Liver (tissue), 9 donors: Measurements from ENCODE around the gene MKRN3. TPM values are rescaled to one million over a fixed set of nuclear protein-coding genes. Genes with fewer than 3 reads are reported as not detected.

Source experiments
- DNase-seq: peaks from one replicate; pipeline ENCODE4 v3.0.0-alpha.2; 2017; ENCODE audit warnings: low spot score
- H3K27ac ChIP-seq, 2 donors: one replicate each; pipeline ENCODE4 v1.7.0; 2013; ENCODE audit warnings: inconsistent platforms in 2 of 2, low read length in 2 of 2, control low read depth in 1 of 2, low read depth in 1 of 2, mild to moderate bottlenecking in 1 of 2
- H3K27me3 ChIP-seq, 4 donors: one replicate each; pipeline versions ENCODE4 v1.6.1 to v1.7.0; 2013; ENCODE audit warnings: low read length in 3 of 4, inconsistent platforms in 1 of 4, mild to moderate bottlenecking in 1 of 4, moderate library complexity in 1 of 4; ENCODE audit not compliant: control insufficient read depth in 4 of 4, insufficient read depth in 4 of 4
- H3K36me3 ChIP-seq, 4 donors: one replicate each; pipeline versions ENCODE4 v1.6.1 to v1.7.0; 2013; ENCODE audit warnings: low read length in 3 of 4, mild to moderate bottlenecking in 3 of 4, low read depth in 1 of 4, moderate library complexity in 1 of 4; ENCODE audit not compliant: control insufficient read depth in 4 of 4, insufficient read depth in 3 of 4
- H3K4me1 ChIP-seq, 4 donors: one replicate each; pipeline versions ENCODE4 v1.6.1 to v1.7.0; 2013; ENCODE audit warnings: low read length in 3 of 4, mild to moderate bottlenecking in 3 of 4, moderate library complexity in 1 of 4; ENCODE audit not compliant: control insufficient read depth in 4 of 4, insufficient read depth in 4 of 4
- H3K4me3 ChIP-seq, 3 donors: one replicate each; pipeline versions ENCODE4 v1.6.1 to v1.7.0; 2013; ENCODE audit warnings: low read length in 3 of 3, control low read depth in 1 of 3, low read depth in 1 of 3, mild to moderate bottlenecking in 1 of 3
- H3K9ac ChIP-seq, 2 donors: one replicate each; pipeline ENCODE4 v1.7.0; 2013; ENCODE audit warnings: low read length in 2 of 2, mild to moderate bottlenecking in 2 of 2, moderate library complexity in 2 of 2, control low read depth in 1 of 2, low read depth in 1 of 2
- H3K9me3 ChIP-seq, 4 donors: one replicate each; pipeline versions ENCODE4 v1.6.1 to v1.7.0; 2013; ENCODE audit warnings: low read length in 3 of 4; ENCODE audit not compliant: control insufficient read depth in 4 of 4
- EGR1 ChIP-seq, 2 donors: IDR thresholded peaks; 2 replicates each; pipeline ENCODE4 v1.6.1; 2016 to 2018; ENCODE audit warnings: antibody characterized with exemption in 2 of 2, low read depth in 2 of 2
- FOXA1 ChIP-seq: IDR thresholded peaks from 2 replicates; pipeline ENCODE4 v1.6.1; 2016; ENCODE audit warnings: antibody characterized with exemption
- FOXA2 ChIP-seq: IDR thresholded peaks from 2 replicates; pipeline ENCODE4 v1.6.1; 2016; ENCODE audit warnings: antibody characterized with exemption
- GABPA ChIP-seq, 2 donors: IDR thresholded peaks in 1 of 2; conservative IDR thresholded peaks in 1 of 2; 2 replicates each; pipeline ENCODE4 v1.6.1; 2016; ENCODE audit warnings: antibody characterized with exemption in 2 of 2, mild to moderate bottlenecking in 1 of 2, moderate library complexity in 1 of 2
- HNF4G ChIP-seq: IDR thresholded peaks from 2 replicates; pipeline ENCODE4 v1.6.1; 2016; ENCODE audit warnings: antibody characterized with exemption
- JUND ChIP-seq, 2 donors: IDR thresholded peaks; 2 replicates each; pipeline ENCODE4 v1.6.1; 2016; ENCODE audit warnings: antibody characterized with exemption in 2 of 2
- NR2F2 ChIP-seq: IDR thresholded peaks from 2 replicates; pipeline ENCODE4 v1.6.1; 2016; ENCODE audit warnings: antibody characterized with exemption
- RAD21 ChIP-seq, 2 donors: IDR thresholded peaks; 2 replicates each; pipeline ENCODE4 v1.6.1; 2016; ENCODE audit warnings: antibody characterized with exemption in 2 of 2, mild to moderate bottlenecking in 2 of 2
- RXRA ChIP-seq, 2 donors: IDR thresholded peaks; 2 replicates each; pipeline ENCODE4 v1.6.1; 2017 to 2018; ENCODE audit warnings: antibody characterized with exemption in 2 of 2, mild to moderate bottlenecking in 1 of 2
- SP1 ChIP-seq: IDR thresholded peaks from 2 replicates; pipeline ENCODE4 v1.6.1; 2018; ENCODE audit warnings: antibody characterized with exemption, mild to moderate bottlenecking
- TAF1 ChIP-seq: conservative IDR thresholded peaks from 2 replicates; pipeline ENCODE4 v1.6.1; 2016; ENCODE audit warnings: antibody characterized with exemption, mild to moderate bottlenecking
- YY1 ChIP-seq: IDR thresholded peaks from 2 replicates; pipeline ENCODE4 v1.6.1; 2016; ENCODE audit warnings: antibody characterized with exemption, mild to moderate bottlenecking
- WGBS: extraction: QIAGEN DNeasy Blood & Tissue Kit; methylation state at CpG from one replicate; pipeline ENCODE4 v1.1.7; 2013; 5-methylcytosine and 5-hydroxymethylcytosine counted together
- polyA plus RNA-seq, 2 donors: library from polyadenylated mRNA; stranded (reverse) in 1 of 2; unstranded in 1 of 2; fragments of 200-250 nt in 1 of 2; fragments of >200 nt in 1 of 2; fragmentation: Nextera tagmentation in 1 of 2; extraction: Ambion mirVana in 1 of 2; gene quantifications; one replicate each; pipeline versions ENCODE4 v1.2.1 to v1.2.3, GENCODE V29; 2013 to 2015
- total RNA-seq, 2 donors: library from RNA; depleted of rRNA; stranded (reverse); fragments of >200 nt; gene quantifications; one replicate each; pipeline ENCODE4 v1.2.3, GENCODE V29; 2014
- TF ChIP-seq, protein P1 (sequence below): IDR thresholded peaks from 2 replicates; pipeline ENCODE4 v1.6.1; 2016; ENCODE audit warnings: antibody characterized with exemption
- TF ChIP-seq, protein P2 (sequence below): IDR thresholded peaks from 2 replicates; pipeline ENCODE4 v1.6.1; 2016; ENCODE audit warnings: antibody characterized with exemption, mild to moderate bottlenecking
- TF ChIP-seq, protein P3 (sequence below): IDR thresholded peaks from 2 replicates; pipeline ENCODE4 v1.6.1; 2016; ENCODE audit warnings: antibody characterized with exemption
- TF ChIP-seq, protein P4 (sequence below): fragments of 150-350 bp; IDR thresholded peaks from 2 replicates; pipeline ENCODE4 v1.5.1; 2017; ENCODE audit warnings: improper control_type of control experiment, low read depth, low read length; ENCODE audit not compliant: missing input control
- TF ChIP-seq, protein P5 (sequence below): IDR thresholded peaks from 2 replicates; pipeline ENCODE4 v1.6.1; 2016; ENCODE audit warnings: antibody characterized with exemption
- donor health status: healthy.
- donor health status: healthy.
- donor health status: healthy.
- donor health status: healthy.
- donor health status: healthy.

MKRN3 gene
- total and polyA plus RNA-seq, 4 donors = 0.59 TPM; not detected in 3

DNA sequence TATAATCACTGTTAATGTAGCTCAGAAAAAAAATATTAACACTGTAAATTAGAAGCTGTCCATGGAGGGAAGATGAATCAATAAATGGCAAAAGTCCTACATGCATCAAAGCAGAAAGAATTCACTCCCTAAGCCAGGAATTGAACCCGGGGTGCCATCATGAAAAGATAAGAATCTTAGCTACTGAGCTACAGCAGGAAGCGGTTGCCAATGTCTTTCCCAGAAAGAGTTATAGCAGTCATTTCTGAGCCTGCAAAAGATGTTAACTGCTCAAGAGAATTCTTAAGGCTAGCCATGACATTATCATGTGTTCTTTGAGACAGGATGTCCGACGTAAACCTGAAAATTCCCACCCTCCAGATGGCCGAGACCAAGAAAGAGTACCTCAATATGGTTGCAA is 47.4 kb upstream of the MKRN3 start:
- no peak overlapping the region for H3K27ac ChIP-seq
- H3K9ac ChIP-seq = no peak overlapping the region
- no peak for DNase-seq
- WGBS = 79% methylated on average over 5 of the region's 5 CpGs
- no peak for TF ChIP-seq HNF4G
- TF ChIP-seq RAD21 (IDR thresholded peaks at IDR 0.05) = no peak
- TF ChIP-seq, protein P1, sequence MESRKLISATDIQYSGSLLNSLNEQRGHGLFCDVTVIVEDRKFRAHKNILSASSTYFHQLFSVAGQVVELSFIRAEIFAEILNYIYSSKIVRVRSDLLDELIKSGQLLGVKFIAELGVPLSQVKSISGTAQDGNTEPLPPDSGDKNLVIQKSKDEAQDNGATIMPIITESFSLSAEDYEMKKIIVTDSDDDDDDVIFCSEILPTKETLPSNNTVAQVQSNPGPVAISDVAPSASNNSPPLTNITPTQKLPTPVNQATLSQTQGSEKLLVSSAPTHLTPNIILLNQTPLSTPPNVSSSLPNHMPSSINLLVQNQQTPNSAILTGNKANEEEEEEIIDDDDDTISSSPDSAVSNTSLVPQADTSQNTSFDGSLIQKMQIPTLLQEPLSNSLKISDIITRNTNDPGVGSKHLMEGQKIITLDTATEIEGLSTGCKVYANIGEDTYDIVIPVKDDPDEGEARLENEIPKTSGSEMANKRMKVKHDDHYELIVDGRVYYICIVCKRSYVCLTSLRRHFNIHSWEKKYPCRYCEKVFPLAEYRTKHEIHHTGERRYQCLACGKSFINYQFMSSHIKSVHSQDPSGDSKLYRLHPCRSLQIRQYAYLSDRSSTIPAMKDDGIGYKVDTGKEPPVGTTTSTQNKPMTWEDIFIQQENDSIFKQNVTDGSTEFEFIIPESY = no peak
- no peak for TF ChIP-seq NR2F2
- TF ChIP-seq, protein P2, sequence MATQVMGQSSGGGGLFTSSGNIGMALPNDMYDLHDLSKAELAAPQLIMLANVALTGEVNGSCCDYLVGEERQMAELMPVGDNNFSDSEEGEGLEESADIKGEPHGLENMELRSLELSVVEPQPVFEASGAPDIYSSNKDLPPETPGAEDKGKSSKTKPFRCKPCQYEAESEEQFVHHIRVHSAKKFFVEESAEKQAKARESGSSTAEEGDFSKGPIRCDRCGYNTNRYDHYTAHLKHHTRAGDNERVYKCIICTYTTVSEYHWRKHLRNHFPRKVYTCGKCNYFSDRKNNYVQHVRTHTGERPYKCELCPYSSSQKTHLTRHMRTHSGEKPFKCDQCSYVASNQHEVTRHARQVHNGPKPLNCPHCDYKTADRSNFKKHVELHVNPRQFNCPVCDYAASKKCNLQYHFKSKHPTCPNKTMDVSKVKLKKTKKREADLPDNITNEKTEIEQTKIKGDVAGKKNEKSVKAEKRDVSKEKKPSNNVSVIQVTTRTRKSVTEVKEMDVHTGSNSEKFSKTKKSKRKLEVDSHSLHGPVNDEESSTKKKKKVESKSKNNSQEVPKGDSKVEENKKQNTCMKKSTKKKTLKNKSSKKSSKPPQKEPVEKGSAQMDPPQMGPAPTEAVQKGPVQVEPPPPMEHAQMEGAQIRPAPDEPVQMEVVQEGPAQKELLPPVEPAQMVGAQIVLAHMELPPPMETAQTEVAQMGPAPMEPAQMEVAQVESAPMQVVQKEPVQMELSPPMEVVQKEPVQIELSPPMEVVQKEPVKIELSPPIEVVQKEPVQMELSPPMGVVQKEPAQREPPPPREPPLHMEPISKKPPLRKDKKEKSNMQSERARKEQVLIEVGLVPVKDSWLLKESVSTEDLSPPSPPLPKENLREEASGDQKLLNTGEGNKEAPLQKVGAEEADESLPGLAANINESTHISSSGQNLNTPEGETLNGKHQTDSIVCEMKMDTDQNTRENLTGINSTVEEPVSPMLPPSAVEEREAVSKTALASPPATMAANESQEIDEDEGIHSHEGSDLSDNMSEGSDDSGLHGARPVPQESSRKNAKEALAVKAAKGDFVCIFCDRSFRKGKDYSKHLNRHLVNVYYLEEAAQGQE = no peak
- no peak for TF ChIP-seq EGR1 (IDR thresholded peaks at IDR 0.05; ENCODE audit: low read depth in 2 of 2)
- TF ChIP-seq, protein P3, sequence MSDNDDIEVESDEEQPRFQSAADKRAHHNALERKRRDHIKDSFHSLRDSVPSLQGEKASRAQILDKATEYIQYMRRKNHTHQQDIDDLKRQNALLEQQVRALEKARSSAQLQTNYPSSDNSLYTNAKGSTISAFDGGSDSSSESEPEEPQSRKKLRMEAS = no peak
- TF ChIP-seq, protein P4, sequence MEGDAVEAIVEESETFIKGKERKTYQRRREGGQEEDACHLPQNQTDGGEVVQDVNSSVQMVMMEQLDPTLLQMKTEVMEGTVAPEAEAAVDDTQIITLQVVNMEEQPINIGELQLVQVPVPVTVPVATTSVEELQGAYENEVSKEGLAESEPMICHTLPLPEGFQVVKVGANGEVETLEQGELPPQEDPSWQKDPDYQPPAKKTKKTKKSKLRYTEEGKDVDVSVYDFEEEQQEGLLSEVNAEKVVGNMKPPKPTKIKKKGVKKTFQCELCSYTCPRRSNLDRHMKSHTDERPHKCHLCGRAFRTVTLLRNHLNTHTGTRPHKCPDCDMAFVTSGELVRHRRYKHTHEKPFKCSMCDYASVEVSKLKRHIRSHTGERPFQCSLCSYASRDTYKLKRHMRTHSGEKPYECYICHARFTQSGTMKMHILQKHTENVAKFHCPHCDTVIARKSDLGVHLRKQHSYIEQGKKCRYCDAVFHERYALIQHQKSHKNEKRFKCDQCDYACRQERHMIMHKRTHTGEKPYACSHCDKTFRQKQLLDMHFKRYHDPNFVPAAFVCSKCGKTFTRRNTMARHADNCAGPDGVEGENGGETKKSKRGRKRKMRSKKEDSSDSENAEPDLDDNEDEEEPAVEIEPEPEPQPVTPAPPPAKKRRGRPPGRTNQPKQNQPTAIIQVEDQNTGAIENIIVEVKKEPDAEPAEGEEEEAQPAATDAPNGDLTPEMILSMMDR = no peak
- TF ChIP-seq, protein P5, sequence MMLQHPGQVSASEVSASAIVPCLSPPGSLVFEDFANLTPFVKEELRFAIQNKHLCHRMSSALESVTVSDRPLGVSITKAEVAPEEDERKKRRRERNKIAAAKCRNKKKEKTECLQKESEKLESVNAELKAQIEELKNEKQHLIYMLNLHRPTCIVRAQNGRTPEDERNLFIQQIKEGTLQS = no peak
- TF ChIP-seq SP1 = no peak
- no peak for TF ChIP-seq FOXA2
- TF ChIP-seq FOXA1 = no peak
- no peak for TF ChIP-seq GABPA (IDR thresholded peaks at IDR 0.05 in 1 of 2, conservative IDR thresholded peaks at IDR 0.05 in 1 of 2)
- no peak for TF ChIP-seq RXRA (IDR thresholded peaks at IDR 0.05)
- TF ChIP-seq JUND (IDR thresholded peaks at IDR 0.05) = no peak
- TF ChIP-seq TAF1 = no peak
- no peak for TF ChIP-seq YY1
- H3K9me3 ChIP-seq = no peaks in the 10 kb centered on the region
- no peaks in the 10 kb centered on the region for H3K27me3 ChIP-seq
- H3K36me3 ChIP-seq = no peaks in the 10 kb centered on the region
- no peak overlapping the region for H3K4me3 ChIP-seq
- H3K4me1 ChIP-seq = no peaks in the 10 kb centered on the region

DNA sequence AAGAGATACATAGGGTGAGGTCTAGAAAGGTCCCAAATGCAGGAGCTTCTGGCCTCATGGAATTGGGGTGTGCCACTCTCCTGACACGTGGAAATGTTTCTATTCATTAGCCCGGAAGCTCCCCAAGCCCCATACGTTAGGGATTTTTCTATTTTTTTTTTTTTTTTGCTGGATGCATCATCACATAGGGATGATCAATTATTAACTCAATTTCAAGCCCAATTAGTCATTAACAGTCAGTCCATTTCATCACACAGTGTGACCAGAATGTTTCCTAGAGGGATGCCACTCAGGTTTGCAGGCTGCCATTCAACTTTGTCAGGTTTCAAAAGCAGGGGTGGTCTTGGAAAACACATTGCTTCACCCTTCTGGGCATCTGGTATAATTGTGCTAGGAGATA is 40.7 kb upstream of the MKRN3 start:
- Histone ChIP-seq H3K4me1 (no peaks in the 10 kb centered on the region), H3K9ac (no peak overlapping the region), H3K27me3 (no peaks in the 10 kb centered on the region), H3K27ac (no peak overlapping the region), H3K9me3 (no peaks in the 10 kb centered on the region), H3K4me3 (no peak overlapping the region), H3K36me3 (no peaks in the 10 kb centered on the region)
- no peak for TF ChIP-seq EGR1 (IDR thresholded peaks at IDR 0.05; ENCODE audit: low read depth in 2 of 2)
- TF ChIP-seq RXRA (IDR thresholded peaks at IDR 0.05) = no peak
- no peak for TF ChIP-seq JUND (IDR thresholded peaks at IDR 0.05)
- TF ChIP-seq YY1 = no peak
- no peak for TF ChIP-seq RAD21 (IDR thresholded peaks at IDR 0.05)
- no peak for TF ChIP-seq SP1
- TF ChIP-seq FOXA1 = no peak
- no peak for TF ChIP-seq FOXA2
- TF ChIP-seq HNF4G = no peak
- TF ChIP-seq GABPA (IDR thresholded peaks at IDR 0.05 in 1 of 2, conservative IDR thresholded peaks at IDR 0.05 in 1 of 2) = no peak
- TF ChIP-seq, protein P3 = no peak
- TF ChIP-seq NR2F2 = no peak
- TF ChIP-seq, protein P4 = no peak
- WGBS = 49% methylated on average over 3 of the region's 3 CpGs
- DNase-seq = no peak
